GM12892 (cell line): Measurements from ENCODE around the gene TMPRSS9.

Experiments used
- POLR2A ChIP-seq: IDR thresholded peaks from 2 replicates; pipeline ENCODE4 v1.6.1; 2011; ENCODE audit warnings: low read depth, low read length, control low read depth
- POLR2AphosphoS5 ChIP-seq: IDR thresholded peaks from 2 replicates; pipeline ENCODE4 v1.6.1; 2011; ENCODE audit warnings: low read depth, low read length, control low read depth

GRCh38 chr19:2424686-2425621, 64.9 kb downstream of the TMPRSS9 start:
- TF ChIP-seq POLR2A (no peak), POLR2AphosphoS5 (no peak)
